Heart left ventricle (tissue), 16 donors: ENCODE data around the gene HOXB4. TPM values are rescaled to one million over a fixed set of nuclear protein-coding genes. Genes with fewer than 3 reads are reported as not detected.

Source experiments
- ATAC-seq, 4 donors: fragments of 200-7000 bp; cut with Tn5 transposase; one replicate each; pipeline ENCODE4 v1.9.1; 2020 to 2022; ENCODE audit warnings: moderate library complexity in 4 of 4, mild to moderate bottlenecking in 3 of 4, moderate number of reproducible peaks in 1 of 4
- DNase-seq, 5 donors: peaks; one replicate each; pipeline ENCODE4 v3.0.0-alpha.2; 2020
- H3K27ac ChIP-seq, 12 donors: fragments of 200-600 bp; sonication (generic) in 4 of 12; one replicate each; pipeline versions ENCODE4 v1.5.0 to v1.8.0; 2016 to 2022; ENCODE audit warnings: mild to moderate bottlenecking in 2 of 12
- H3K27me3 ChIP-seq, 9 donors: fragments of 200-600 bp; sonication (generic) in 2 of 9; one replicate each; pipeline versions ENCODE4 v1.5.1 to v1.8.0; 2016 to 2022; ENCODE audit warnings: mild to moderate bottlenecking in 3 of 9
- H3K36me3 ChIP-seq, 9 donors: fragments of 200-600 bp; sonication (generic) in 2 of 9; one replicate each; pipeline versions ENCODE4 v1.5.0 to v1.8.0; 2018 to 2022; ENCODE audit warnings: mild to moderate bottlenecking in 2 of 9
- H3K4me1 ChIP-seq, 12 donors: fragments of 200-600 bp; sonication (generic) in 4 of 12; one replicate each; pipeline versions ENCODE4 v1.5.0 to v1.8.0; 2016 to 2022; ENCODE audit warnings: mild to moderate bottlenecking in 3 of 12
- H3K4me3 ChIP-seq, 12 donors: fragments of 200-600 bp; sonication (generic) in 4 of 12; one replicate each; pipeline versions ENCODE4 v1.5.0 to v1.8.0; 2017 to 2022; ENCODE audit warnings: mild to moderate bottlenecking in 9 of 12, moderate library complexity in 4 of 12
- H3K9me3 ChIP-seq, 12 donors: fragments of 200-600 bp; sonication (generic) in 4 of 12; one replicate each; pipeline versions ENCODE4 v1.5.0 to v1.8.0; 2016 to 2022; ENCODE audit warnings: mild to moderate bottlenecking in 1 of 12
- POLR2A ChIP-seq, 2 donors: fragments of 450-650 bp; IDR thresholded peaks; one replicate each; pipeline ENCODE4 v1.6.1; 2017; ENCODE audit warnings: antibody characterized with exemption in 2 of 2, mild to moderate bottlenecking in 2 of 2, moderate library complexity in 2 of 2
- whole genome bisulfite sequencing, 4 donors: extraction: QIAGEN DNeasy Blood & Tissue Kit in 2 of 4; methylation state at CpG; one replicate each; pipeline versions ENCODE4 v1.1.5 to v1.1.7; 2013 to 2018; 5-methylcytosine and 5-hydroxymethylcytosine counted together
- intact Hi-C, 10 donors: fragments of 100-400 bp; cut with DNase I; formaldehyde crosslinking; loops; one replicate each; pipeline versions ENCODE4 v1.11.1 to v1.14.2; 2022
- polyA plus RNA-seq, 2 donors: library from polyadenylated mRNA; stranded (reverse); fragments of 200-250 nt; gene quantifications; one replicate each; pipeline ENCODE4 v1.2.3, GENCODE V29; 2013
- total RNA-seq, 9 donors: library from RNA; depleted of rRNA in 2 of 9; stranded (reverse); fragments of >200 nt in 2 of 9; fragmentation: NEBNext Ultra II Directional in 3 of 9; extraction: Animal tissue kit (Norgen Biotek cat#: 25700) in 3 of 9; gene quantifications; one replicate each; pipeline versions ENCODE4 v1.1.0 to v1.2.4, GENCODE V29; 2016 to 2023
- TF ChIP-seq, protein P1 (sequence below), 12 donors: fragments of 200-600 bp; sonication (generic) in 4 of 12; IDR thresholded peaks; one replicate each; pipeline versions ENCODE4 v1.5.0 to v1.8.0; 2018 to 2022; ENCODE audit warnings: antibody characterized with exemption in 12 of 12, mild to moderate bottlenecking in 5 of 12
- donor health status: ischemic (EF 13 %, LVEDD 7.1; RV severe dilation, severe dysfunction).
- donor health status: healthy with polysubstance abuse.
- donor health status: DM: no; HTN: yes; CAD: no.
- donor health status: DM: no; HTN: no; CAD: no.
- donor health status: ischemic (EF 25% LVEDD 6.9; RV normal size, moderate dysfunction).
- donor health status: ischemic (EF 25% LVEDD 5.7; RV mildly dilated, moderate dysfunction).
- donor health status: healthy.
- donor health status: DM: yes; HTN: yes; CAD: no.
- donor health status: ischemic (EF 35%, LVEDD 5.7; RV mildly dilated, moderate dysfunction).
- donor health status: nonischemic (EF 11% LVEDD 7.7; RV severe dilation, severe dysfunction).
- donor health status: DM: yes; HTN: yes; CAD: no.
- donor health status: PGD.
- donor health status: ischemic (EF 29% LVEDD 5.4; RV normal size, mild dysfunction).
- donor health status: nonischemic (EF 23%, LVEDD 6.1; RV moderate dilation, normal function).

Gene HOXB4
- total and polyA plus RNA-seq, 11 donors, result 0.27 to 2.8 (median 0.59) TPM; not detected in 1

DNA sequence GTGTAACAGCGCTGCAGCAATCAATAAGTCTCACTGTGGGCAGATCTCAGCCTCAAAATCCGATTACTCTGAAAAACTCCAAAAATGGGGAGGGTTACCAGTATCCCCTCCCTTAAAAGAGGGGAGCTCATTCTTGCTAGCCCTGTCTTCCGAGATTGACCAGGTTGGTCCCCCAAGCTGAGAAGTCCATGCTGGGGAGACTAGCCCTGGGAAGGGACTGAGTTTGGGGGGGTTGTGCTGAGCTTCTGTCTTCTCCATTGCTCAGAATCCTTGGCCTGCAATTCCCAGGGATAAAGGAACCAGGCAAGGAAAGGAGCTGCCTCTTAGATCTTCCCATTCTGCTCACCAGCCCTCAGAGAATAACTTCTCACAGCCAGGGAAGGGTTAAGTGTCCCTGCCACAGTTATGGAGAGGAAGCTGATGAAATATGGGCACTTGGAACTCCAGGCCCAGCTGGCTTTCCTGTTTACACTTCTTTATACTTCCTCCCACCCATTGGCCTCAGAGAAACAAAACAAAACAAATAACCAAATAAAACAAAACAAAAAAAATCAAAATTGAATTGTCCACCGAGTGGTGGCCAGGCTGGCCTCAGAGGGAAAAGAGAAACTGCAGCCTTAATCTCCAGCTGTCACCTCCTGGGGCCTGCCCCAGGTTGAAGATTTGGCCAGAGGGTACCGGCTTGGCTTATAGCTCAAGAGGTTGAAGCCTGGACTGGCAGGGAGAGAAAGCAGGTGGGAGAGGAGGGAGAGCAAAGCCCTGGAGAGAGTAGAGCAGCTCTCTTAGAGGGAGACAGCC lies 9.3 kb upstream of the HOXB4 start:
- peaks cover 0 to 40% (median 13%) of the 10 kb centered on the region in 12 donors for H3K4me1 ChIP-seq
- DNase-seq, result no peak
- no peak for ATAC-seq
- H3K4me3 ChIP-seq, result no peak overlapping the region
- peaks cover 46 to 100% (median 93%) of the 10 kb centered on the region in 9 donors for H3K27me3 ChIP-seq
- 27 to 37% (median 32%) methylated on average over 5 of the region's 5 CpGs for WGBS, 4 donors
- no peaks in the 10 kb centered on the region for H3K9me3 ChIP-seq
- no peak for TF ChIP-seq POLR2A (IDR thresholded peaks at IDR 0.05)
- TF ChIP-seq, protein P1, sequence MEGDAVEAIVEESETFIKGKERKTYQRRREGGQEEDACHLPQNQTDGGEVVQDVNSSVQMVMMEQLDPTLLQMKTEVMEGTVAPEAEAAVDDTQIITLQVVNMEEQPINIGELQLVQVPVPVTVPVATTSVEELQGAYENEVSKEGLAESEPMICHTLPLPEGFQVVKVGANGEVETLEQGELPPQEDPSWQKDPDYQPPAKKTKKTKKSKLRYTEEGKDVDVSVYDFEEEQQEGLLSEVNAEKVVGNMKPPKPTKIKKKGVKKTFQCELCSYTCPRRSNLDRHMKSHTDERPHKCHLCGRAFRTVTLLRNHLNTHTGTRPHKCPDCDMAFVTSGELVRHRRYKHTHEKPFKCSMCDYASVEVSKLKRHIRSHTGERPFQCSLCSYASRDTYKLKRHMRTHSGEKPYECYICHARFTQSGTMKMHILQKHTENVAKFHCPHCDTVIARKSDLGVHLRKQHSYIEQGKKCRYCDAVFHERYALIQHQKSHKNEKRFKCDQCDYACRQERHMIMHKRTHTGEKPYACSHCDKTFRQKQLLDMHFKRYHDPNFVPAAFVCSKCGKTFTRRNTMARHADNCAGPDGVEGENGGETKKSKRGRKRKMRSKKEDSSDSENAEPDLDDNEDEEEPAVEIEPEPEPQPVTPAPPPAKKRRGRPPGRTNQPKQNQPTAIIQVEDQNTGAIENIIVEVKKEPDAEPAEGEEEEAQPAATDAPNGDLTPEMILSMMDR (IDR thresholded peaks at IDR 0.05), result no peak
- peak overlapping the region in 1 of 12 donors; percentile 97 for H3K27ac ChIP-seq
- no peaks in the 10 kb centered on the region for H3K36me3 ChIP-seq
- intact Hi-C loops, result no loop called here

DNA sequence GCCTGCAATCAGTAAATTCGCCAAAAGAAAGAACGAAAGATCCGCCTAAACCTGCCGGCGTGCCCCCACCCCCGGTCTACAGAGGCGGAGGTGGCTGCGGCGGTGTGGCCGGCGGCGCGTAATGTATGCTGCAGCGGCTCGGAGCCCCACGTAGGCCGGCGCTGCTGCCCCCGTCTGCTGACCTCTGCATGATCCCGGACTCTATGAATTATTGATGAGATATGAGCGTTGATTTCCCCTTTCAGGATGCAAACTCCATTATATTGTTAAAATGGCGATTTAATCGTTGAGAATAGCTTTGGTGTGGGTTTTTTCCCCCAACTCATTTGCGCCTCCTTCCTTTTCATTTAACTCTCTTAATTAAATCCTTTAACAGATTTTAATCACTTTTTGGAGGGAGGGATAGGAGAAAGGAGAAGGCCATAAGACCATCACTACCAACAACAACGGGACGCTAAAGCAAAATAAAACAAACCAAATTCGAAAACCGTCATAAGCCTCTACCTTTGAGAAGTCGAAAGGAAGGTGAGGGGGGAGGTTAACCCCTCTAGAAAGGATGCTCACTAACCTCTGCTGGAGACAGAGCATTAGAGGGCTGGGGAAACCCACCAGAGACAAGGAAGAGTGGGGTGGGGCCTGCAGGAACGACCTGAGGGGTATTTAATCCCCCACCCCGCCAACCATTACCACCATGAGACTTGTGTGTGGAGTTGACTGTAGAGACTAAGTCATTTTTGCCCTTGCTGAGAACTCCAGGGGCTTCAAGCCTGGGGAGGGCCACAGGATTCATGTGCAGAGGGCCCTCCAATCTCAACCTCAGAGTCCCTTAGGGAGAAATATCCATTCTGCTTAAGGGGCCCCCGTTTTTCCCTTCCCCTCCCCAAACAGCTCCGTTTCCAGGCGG lies 8.5 kb upstream of the HOXB4 start:
- peak overlapping the region in 7 of 12 donors; percentile 56 to 97 (median 73) for H3K27ac ChIP-seq
- intact Hi-C loops, result no loop called here
- no peak for TF ChIP-seq POLR2A (IDR thresholded peaks at IDR 0.05)
- TF ChIP-seq, protein P1 (IDR thresholded peaks at IDR 0.05), result no peak
- H3K4me1 ChIP-seq, result peaks cover 0 to 42% (median 13%) of the 10 kb centered on the region in 12 donors
- no peak for ATAC-seq
- no peak for DNase-seq
- 14 to 31% (median 25%) methylated on average over 34 of the region's 34 CpGs for WGBS, 4 donors
- peak overlapping the region in 11 of 12 donors; percentile 27 to 71 (median 54) for H3K4me3 ChIP-seq
- H3K27me3 ChIP-seq, result peaks cover 46 to 100% (median 93%) of the 10 kb centered on the region in 9 donors
- no peaks in the 10 kb centered on the region for H3K36me3 ChIP-seq
- no peaks in the 10 kb centered on the region for H3K9me3 ChIP-seq

DNA sequence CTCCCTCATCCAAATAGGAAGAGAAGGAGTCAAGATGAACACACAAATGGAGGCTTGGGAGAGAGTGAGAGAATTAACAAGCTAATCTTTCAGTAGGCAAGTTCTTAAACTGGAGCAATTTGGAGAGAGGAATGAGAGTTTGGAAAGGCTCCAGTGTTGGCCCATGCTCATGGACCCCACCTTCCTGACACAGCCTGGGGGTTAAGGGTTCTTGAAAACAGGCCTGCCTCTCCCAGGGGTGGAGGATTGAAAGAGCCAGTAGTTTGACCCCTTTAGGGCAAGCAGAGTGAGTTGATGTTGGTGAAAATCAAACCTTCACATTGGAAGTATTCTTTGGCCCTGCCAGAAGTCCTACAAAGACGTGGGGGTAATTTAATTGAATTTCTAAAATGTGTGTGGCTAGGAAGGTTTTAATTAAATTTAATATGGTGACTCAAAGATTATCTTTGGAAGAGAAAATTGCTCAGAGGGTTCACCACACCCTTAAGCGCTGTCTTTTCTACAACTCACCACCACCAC lies 6.1 kb upstream of the HOXB4 start:
- TF ChIP-seq, protein P1 (IDR thresholded peaks at IDR 0.05), result no peak
- TF ChIP-seq POLR2A (IDR thresholded peaks at IDR 0.05), result no peak
- H3K4me1 ChIP-seq, result peaks cover 0 to 43% (median 13%) of the 10 kb centered on the region in 12 donors
- H3K4me3 ChIP-seq, result no peak overlapping the region
- H3K36me3 ChIP-seq, result no peaks in the 10 kb centered on the region
- no peak for ATAC-seq
- peaks cover 57 to 100% (median 96%) of the 10 kb centered on the region in 9 donors for H3K27me3 ChIP-seq
- intact Hi-C loops, result no loop called here
- H3K9me3 ChIP-seq, result no peaks in the 10 kb centered on the region
- 28 to 57% (median 34%) methylated on average over 2 of the region's 2 CpGs for WGBS, 4 donors
- peak overlapping the region in 1 of 12 donors; percentile 97 for H3K27ac ChIP-seq
- no peak for DNase-seq
